Dermis blood vessel endothelial cell (primary cell): Measurements from ENCODE around the gene UBE2G2. TPM values are rescaled to one million over a fixed set of nuclear protein-coding genes. Genes with fewer than 3 reads are reported as not detected.

Experiments
- DNase-seq: peaks from one replicate; pipeline ENCODE4 v3.0.0; 2010
- total RNA-seq: library from RNA; depleted of rRNA; stranded (reverse); fragments of >200 nt; gene quantifications from 2 replicates; pipeline ENCODE4 v1.2.3, GENCODE V29; 2014

The UBE2G2 gene
- total RNA-seq, 1 donor from 2014 or later: 85.3 TPM

- DNase-seq: no peak
Observed at GRCh38 chr21:44784810-44785209, 16.8 kb downstream of the UBE2G2 start.

GRCh38 chr21:44783020-44783696 is 18.5 kb downstream of the UBE2G2 start:
- DNase-seq: no peak

- no peak for DNase-seq
Observed at GRCh38 chr21:44780767-44781459, 20.7 kb downstream of the UBE2G2 start.

GRCh38 chr21:44780137-44780502 is 21.5 kb downstream of the UBE2G2 start:
- DNase-seq: no peak

GRCh38 chr21:44779417-44780136 is 22.0 kb downstream of the UBE2G2 start:
- DNase-seq: no peak

- DNase-seq: no peak
Observed at GRCh38 chr21:44778983-44779382, 22.6 kb downstream of the UBE2G2 start.

GRCh38 chr21:44778499-44778911 is 23.1 kb downstream of the UBE2G2 start:
- DNase-seq: peak; percentile 42

- no peak for DNase-seq
Observed at GRCh38 chr21:44778094-44778493, 23.5 kb downstream of the UBE2G2 start.

- no peak for DNase-seq
Observed at GRCh38 chr21:44774972-44775371, 26.6 kb downstream of the UBE2G2 start.

- no peak for DNase-seq
Observed at GRCh38 chr21:44773291-44773932, 28.2 kb downstream of the UBE2G2 start.

- DNase-seq: no peak
Observed at GRCh38 chr21:44771896-44772525, 29.6 kb downstream of the UBE2G2 start.

GRCh38 chr21:44767834-44768831 is 33.5 kb downstream of the UBE2G2 start:
- no peak for DNase-seq

- DNase-seq: no peak
Observed at GRCh38 chr21:44766818-44767354, 34.7 kb downstream of the UBE2G2 start.

- DNase-seq: no peak
Observed at GRCh38 chr21:44766014-44766817, 35.4 kb downstream of the UBE2G2 start.

GRCh38 chr21:44765231-44766013 is 36.2 kb downstream of the UBE2G2 start:
- peak; percentile 13 for DNase-seq

GRCh38 chr21:44764319-44765230 is 37.0 kb downstream of the UBE2G2 start:
- no peak for DNase-seq

- DNase-seq: no peak
Observed at GRCh38 chr21:44763451-44764318, 37.9 kb downstream of the UBE2G2 start.
